KMS-11 (cell line): ENCODE results near the gene DDAH1.

ENCODE experiments used
- H2AFZ ChIP-seq: fragments of 200-600 bp; sonication (generic); 2 replicates; pipeline ENCODE4 v1.6.1; 2016; ENCODE audit warnings: antibody characterized with exemption, mixed run types, low read depth
- H3K27ac ChIP-seq: fragments of 200-600 bp; sonication (generic); 2 replicates; pipeline ENCODE4 v1.6.1; 2016; ENCODE audit warnings: mild to moderate bottlenecking, mixed run types
- H3K27me3 ChIP-seq: fragments of 200-600 bp; sonication (generic); 2 replicates; pipeline ENCODE4 v1.6.1; 2017; ENCODE audit warnings: mild to moderate bottlenecking, low read depth, mixed run types, moderate library complexity; ENCODE audit not compliant: insufficient read depth
- H3K36me3 ChIP-seq: fragments of 200-600 bp; sonication (generic); 2 replicates; pipeline ENCODE4 v1.6.1; 2017; ENCODE audit warnings: mild to moderate bottlenecking, mixed run types; ENCODE audit not compliant: insufficient read depth
- H3K4me1 ChIP-seq: fragments of 200-600 bp; sonication (generic); 2 replicates; pipeline ENCODE4 v1.6.1; 2016; ENCODE audit warnings: mild to moderate bottlenecking, low read depth, mixed run types; ENCODE audit not compliant: poor library complexity, severe bottlenecking
- H3K4me2 ChIP-seq: fragments of 200-600 bp; sonication (generic); 2 replicates; pipeline ENCODE4 v1.7.0; 2016; ENCODE audit warnings: mild to moderate bottlenecking, mixed run types
- H3K4me3 ChIP-seq: fragments of 200-600 bp; sonication (generic); IDR thresholded peaks from 2 replicates; pipeline ENCODE4 v1.6.1; 2017; ENCODE audit warnings: low read depth, low read length, mixed read lengths; ENCODE audit not compliant: insufficient read depth
- H3K79me2 ChIP-seq: fragments of 200-600 bp; sonication (generic); 2 replicates; pipeline ENCODE4 v1.6.1; 2016; ENCODE audit warnings: low read depth, mixed run types; ENCODE audit not compliant: insufficient read depth
- H3K9ac ChIP-seq: fragments of 200-600 bp; sonication (generic); 2 replicates; pipeline ENCODE4 v1.6.1; 2016; ENCODE audit warnings: mild to moderate bottlenecking, mixed run types
- H4K20me1 ChIP-seq: fragments of 200-600 bp; sonication (generic); 2 replicates; pipeline ENCODE4 v1.6.1; 2016; ENCODE audit warnings: mild to moderate bottlenecking, mixed run types; ENCODE audit not compliant: insufficient read depth
- TF ChIP-seq, protein P1 (sequence below): fragments of 200-600 bp; sonication (generic); conservative IDR thresholded peaks from 2 replicates; pipeline ENCODE4 v1.6.1; 2017; ENCODE audit warnings: low read depth, mild to moderate bottlenecking, antibody characterized with exemption, low read length, moderate library complexity, mixed read lengths

DDAH1 gene

DNA sequence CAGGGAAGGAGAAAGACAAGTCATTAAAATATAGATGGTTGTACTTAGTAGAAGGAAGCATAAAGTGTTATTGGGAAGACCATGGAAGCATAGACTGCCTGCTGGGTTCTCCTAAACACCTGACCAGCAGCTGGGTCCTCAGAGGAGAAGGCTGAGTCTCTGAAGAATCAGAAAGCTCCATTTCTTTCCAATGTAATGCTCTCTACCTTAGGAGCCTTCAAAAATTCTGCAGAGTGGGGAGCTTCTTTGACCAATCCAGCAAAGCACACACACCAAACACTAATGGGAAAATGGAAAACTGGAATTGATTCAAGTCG is 167.5 kb downstream of the DDAH1 start:
- H3K4me3 ChIP-seq: no peak overlapping the region

GRCh38 chr1:85296980-85297379 is 168.0 kb downstream of the DDAH1 start:
- H3K4me1 ChIP-seq: no peaks in the 10 kb centered on the region
- no peak overlapping the region for H2AFZ ChIP-seq
- no peak overlapping the region for H3K9ac ChIP-seq
- H3K4me3 ChIP-seq: no peak overlapping the region
- H3K4me2 ChIP-seq: no peak overlapping the region
- H3K27ac ChIP-seq: no peak overlapping the region
- H3K36me3 ChIP-seq: no peaks in the 10 kb centered on the region
- no peaks in the 10 kb centered on the region for H3K27me3 ChIP-seq
- no peaks in the 10 kb centered on the region for H3K79me2 ChIP-seq
- H4K20me1 ChIP-seq: no peaks in the 10 kb centered on the region
- TF ChIP-seq, protein P1, sequence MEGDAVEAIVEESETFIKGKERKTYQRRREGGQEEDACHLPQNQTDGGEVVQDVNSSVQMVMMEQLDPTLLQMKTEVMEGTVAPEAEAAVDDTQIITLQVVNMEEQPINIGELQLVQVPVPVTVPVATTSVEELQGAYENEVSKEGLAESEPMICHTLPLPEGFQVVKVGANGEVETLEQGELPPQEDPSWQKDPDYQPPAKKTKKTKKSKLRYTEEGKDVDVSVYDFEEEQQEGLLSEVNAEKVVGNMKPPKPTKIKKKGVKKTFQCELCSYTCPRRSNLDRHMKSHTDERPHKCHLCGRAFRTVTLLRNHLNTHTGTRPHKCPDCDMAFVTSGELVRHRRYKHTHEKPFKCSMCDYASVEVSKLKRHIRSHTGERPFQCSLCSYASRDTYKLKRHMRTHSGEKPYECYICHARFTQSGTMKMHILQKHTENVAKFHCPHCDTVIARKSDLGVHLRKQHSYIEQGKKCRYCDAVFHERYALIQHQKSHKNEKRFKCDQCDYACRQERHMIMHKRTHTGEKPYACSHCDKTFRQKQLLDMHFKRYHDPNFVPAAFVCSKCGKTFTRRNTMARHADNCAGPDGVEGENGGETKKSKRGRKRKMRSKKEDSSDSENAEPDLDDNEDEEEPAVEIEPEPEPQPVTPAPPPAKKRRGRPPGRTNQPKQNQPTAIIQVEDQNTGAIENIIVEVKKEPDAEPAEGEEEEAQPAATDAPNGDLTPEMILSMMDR: no peak

More for the DNA sequence above, 167.5 kb downstream of the DDAH1 start:
- Histone ChIP-seq H3K4me1 (no peaks in the 10 kb centered on the region), H3K4me2 (no peak overlapping the region), H3K36me3 (no peaks in the 10 kb centered on the region), H3K27ac (no peak overlapping the region), H3K79me2 (no peaks in the 10 kb centered on the region), H3K27me3 (no peaks in the 10 kb centered on the region), H2AFZ (no peak overlapping the region), H3K9ac (no peak overlapping the region), H4K20me1 (no peaks in the 10 kb centered on the region)
- TF ChIP-seq, protein P1: no peak

DNA sequence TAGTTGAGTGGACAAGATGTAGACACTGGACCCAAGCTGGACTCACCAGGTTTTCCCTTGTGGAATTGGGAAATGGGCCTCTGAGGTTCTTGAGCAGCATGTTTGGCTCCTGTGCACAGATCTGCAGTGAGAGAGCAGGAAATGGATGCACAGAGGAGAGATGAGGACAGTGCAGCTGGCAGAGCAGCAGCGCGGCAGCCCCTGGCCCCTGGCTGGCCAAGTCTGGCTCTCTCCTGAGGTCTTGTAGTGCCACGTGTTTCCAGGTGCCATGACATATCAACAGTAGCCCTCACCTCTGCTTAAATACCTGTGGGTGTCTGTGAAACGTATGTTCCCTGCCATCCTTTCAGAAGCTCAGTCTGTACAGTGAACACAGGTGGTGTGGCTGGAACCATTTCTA is 169.3 kb downstream of the DDAH1 start:
- TF ChIP-seq, protein P1: no peak
- Histone ChIP-seq H3K9ac (no peak overlapping the region), H3K36me3 (no peaks in the 10 kb centered on the region), H3K4me2 (no peak overlapping the region), H4K20me1 (no peaks in the 10 kb centered on the region), H3K4me3 (no peak overlapping the region), H2AFZ (no peak overlapping the region), H3K27me3 (no peaks in the 10 kb centered on the region), H3K4me1 (no peaks in the 10 kb centered on the region), H3K79me2 (no peaks in the 10 kb centered on the region), H3K27ac (no peak overlapping the region)

DNA sequence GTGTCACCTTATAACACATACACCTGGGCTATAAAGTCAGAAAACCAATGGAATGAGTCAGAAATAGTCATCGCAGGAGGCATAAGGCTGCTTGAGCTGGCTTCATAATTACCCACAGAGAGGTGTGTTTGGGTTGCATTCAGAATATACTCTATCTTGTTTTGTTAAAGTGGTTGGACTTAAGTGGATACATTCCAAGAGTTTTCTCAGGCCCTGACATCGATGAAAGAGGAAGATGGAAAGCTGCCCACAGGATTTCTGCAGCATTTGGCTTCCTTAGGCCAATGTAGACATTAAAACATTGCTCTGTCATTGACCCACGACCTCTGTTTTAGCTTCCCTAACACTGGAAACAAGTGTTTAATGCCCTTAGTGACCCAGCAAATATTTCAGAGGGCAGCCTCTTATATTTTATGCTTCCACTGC is 169.9 kb downstream of the DDAH1 start:
- no peak overlapping the region for H2AFZ ChIP-seq
- no peaks in the 10 kb centered on the region for H4K20me1 ChIP-seq
- no peaks in the 10 kb centered on the region for H3K4me1 ChIP-seq
- no peak overlapping the region for H3K4me2 ChIP-seq
- TF ChIP-seq, protein P1: no peak
- H3K27me3 ChIP-seq: no peaks in the 10 kb centered on the region
- no peak overlapping the region for H3K4me3 ChIP-seq
- H3K79me2 ChIP-seq: no peaks in the 10 kb centered on the region
- no peak overlapping the region for H3K27ac ChIP-seq
- H3K9ac ChIP-seq: no peak overlapping the region
- no peaks in the 10 kb centered on the region for H3K36me3 ChIP-seq

- no peak overlapping the region for H3K27ac ChIP-seq
- no peak overlapping the region for H3K4me2 ChIP-seq
Measured at GRCh38 chr1:85290826-85291225, 174.1 kb downstream of the DDAH1 start.

More at GRCh38 chr1:85290826-85291225, 174.1 kb downstream of the DDAH1 start:
- H3K27me3 ChIP-seq: no peaks in the 10 kb centered on the region
- no peaks in the 10 kb centered on the region for H3K4me1 ChIP-seq
- no peaks in the 10 kb centered on the region for H3K36me3 ChIP-seq
- no peak overlapping the region for H3K4me3 ChIP-seq
- TF ChIP-seq, protein P1: no peak
- H3K9ac ChIP-seq: no peak overlapping the region
- no peaks in the 10 kb centered on the region for H3K79me2 ChIP-seq
- H4K20me1 ChIP-seq: no peaks in the 10 kb centered on the region
- H2AFZ ChIP-seq: no peak overlapping the region
